ENCODE data around the gene VIPAS39.

DNA sequence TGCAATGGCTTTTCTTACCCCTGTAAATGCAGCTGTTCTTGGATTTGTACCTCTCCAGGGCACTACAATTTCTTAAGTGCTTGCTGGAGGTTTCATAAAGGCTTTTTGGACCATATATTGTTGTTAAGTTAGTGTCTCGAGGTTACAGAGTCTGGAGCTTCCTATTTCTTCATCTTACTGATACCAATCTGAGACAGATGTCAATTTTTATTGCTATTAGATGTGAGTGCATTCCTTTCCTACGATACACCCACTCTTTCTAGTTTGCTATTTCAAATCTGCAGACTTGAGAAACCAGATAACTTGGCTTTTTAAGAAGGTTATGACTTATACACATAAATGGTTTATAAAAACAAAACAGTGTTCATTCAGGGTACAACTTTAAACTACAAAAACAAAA lies 36.2 kb downstream of the VIPAS39 start:
- TF ChIP-seq CTCF (IDR thresholded peaks at IDR 0.05; ENCODE audit: low read length), result no peak
- no peak for TF ChIP-seq EZH2phosphoT487 (IDR thresholded peaks at IDR 0.05; ENCODE audit: low read length)
- TF ChIP-seq EZH2 (optimal IDR thresholded peaks at IDR 0.05; ENCODE audit: low read depth, low read length), result no peak

All from MM.1S (cell line).